Measurements from ENCODE around the gene ZNF606.

ZNF606 gene

DNA sequence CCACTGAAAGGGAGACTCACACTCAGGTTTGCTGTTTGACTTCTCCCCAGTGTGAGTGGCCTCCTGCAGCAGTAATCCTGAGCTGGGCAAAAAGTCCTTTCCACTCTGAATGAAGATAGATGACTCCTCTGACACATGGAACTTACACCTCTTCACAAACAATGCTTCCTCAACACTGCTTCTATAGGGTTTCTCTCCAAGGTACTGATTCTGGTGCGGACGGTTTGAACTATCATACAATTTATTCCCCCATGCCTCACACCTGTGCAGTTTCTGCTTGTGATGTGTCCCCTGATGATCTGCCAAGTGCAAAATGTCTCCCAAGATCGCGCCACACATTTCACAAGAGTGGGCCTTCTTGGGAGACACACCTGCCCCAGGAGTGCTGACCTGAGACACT lies 75.0 kb downstream of the ZNF606 start:
- Mint-ChIP-seq H3K9me3 (peaks cover 64% of the 10 kb centered on the region), H3K27ac (no peak overlapping the region), H3K36me3 (ENCODE audit: low read depth) (peaks cover 57% of the 10 kb centered on the region), H3K4me3 (no peak overlapping the region), H3K27me3 (no peaks in the 10 kb centered on the region), H3K4me1 (no peaks in the 10 kb centered on the region)
- DNase-seq = no peak
- no peak for ATAC-seq

Data from activated naive CD8-positive, alpha-beta T cell treated with anti-CD3 and anti-CD28 coated beads, Interleukin-2, amount 50 U/mL, for 24 hours (primary cell).